GM18858 (cell line): ENCODE measurements around the gene GGT7.

Experiments used
- ATAC-seq: cut with Tn5 transposase; IDR thresholded peaks from one replicate; pipeline ENCODE4 v1.9.1; 2021; ENCODE audit not compliant: unreplicated experiment

GGT7 gene

GRCh38 chr20:34797012-34797995, 75.4 kb downstream of the GGT7 start:
- ATAC-seq = no peak
